ENCODE results near the gene PPFIA4. TPM values are rescaled to one million over a fixed set of nuclear protein-coding genes. Genes with fewer than 3 reads are reported as not detected.
A peak's percentile ranks its signal among the peaks of the same experiment; 100 is the strongest.

Gene PPFIA4
- total and polyA plus RNA-seq, 9 of the 15 experiments (the other 6 are each of a cell fraction or from before 2014, with no cell fraction given): 0.07 to 12.0 (median 0.70) TPM

- TF ChIP-seq CHAMP1 (IDR thresholded peaks at IDR 0.05) (peak; percentile 70), MLLT1 (IDR thresholded peaks at IDR 0.05) (0 out of 4 replicates have a peak, but pooled peaks of 1 of the 2 experiments have one; percentile 11), REST (IDR thresholded peaks at IDR 0.05; ENCODE audit: borderline replicate concordance) (peak; percentile 86), REST (CRISPR knock-in tag; IDR thresholded peaks at IDR 0.05; ENCODE audit: low read depth) (no peak), FIP1L1 (IDR thresholded peaks at IDR 0.05; ENCODE audit: low read depth, low read length, poor library complexity, severe bottlenecking) (no peak), EP400 (IDR thresholded peaks at IDR 0.05) (peak; percentile 33), SIN3A (IDR thresholded peaks at IDR 0.05; ENCODE audit: borderline replicate concordance in 2 of 2, control insufficient read depth in 1 of 2, low read depth in 2 of 2, low read length in 2 of 2) (no peak), SMAD3 (CRISPR knock-in tag; conservative IDR thresholded peaks at IDR 0.05) (0 out of 2 replicates have a peak, but pooled peaks have one; percentile 9), ZC3H8 (IDR thresholded peaks at IDR 0.05) (no peak), MAFK (IDR thresholded peaks at IDR 0.05; ENCODE audit: low read length) (peak; percentile 58), DEAF1 (CRISPR knock-in tag; IDR thresholded peaks at IDR 0.05) (peak; percentile 93), NFE2 (IDR thresholded peaks at IDR 0.05; ENCODE audit: low read depth) (peak; percentile 76), C11orf30 (IDR thresholded peaks at IDR 0.05; ENCODE audit: low read depth) (peak; percentile 90)
These were observed 27.2 kb upstream of the PPFIA4 start (continued) for GRCh38 chr1:202998836-202999750.
